HG03135 (cell line): ENCODE measurements around the gene COQ6.
"Not testable (repeated sequence)": the region's sequence is repeated elsewhere in the genome, so short reads cannot be mapped to it uniquely, and the experiment has no call there.

Source experiments
- ATAC-seq: cut with Tn5 transposase; IDR thresholded peaks from one replicate; pipeline ENCODE4 v1.9.1; 2021; ENCODE audit warnings: mild to moderate bottlenecking, moderate library complexity; ENCODE audit not compliant: unreplicated experiment

COQ6 gene

DNA sequence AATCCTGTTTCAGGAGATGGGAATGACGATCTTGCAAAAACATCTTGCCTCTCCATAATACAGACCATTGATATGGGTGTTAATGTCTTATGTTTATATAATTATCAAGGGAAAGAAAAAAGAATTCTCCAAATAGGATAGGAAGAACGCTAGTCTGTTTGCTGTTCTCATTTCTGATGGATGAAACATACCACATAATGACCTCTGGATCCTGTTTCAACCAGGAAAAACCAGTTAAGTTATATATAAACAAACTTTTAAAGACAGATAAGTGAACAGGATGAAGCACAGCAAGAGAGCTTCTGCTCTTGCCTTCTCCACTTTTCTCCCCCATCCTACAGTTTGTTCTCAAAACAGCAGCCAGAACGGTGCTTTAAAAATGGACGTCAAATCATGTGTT lies 27.8 kb downstream of the COQ6 start:
- ATAC-seq: no peak

GRCh38 chr14:73988065-73988464 lies 38.0 kb downstream of the COQ6 start:
- ATAC-seq: no peak

DNA sequence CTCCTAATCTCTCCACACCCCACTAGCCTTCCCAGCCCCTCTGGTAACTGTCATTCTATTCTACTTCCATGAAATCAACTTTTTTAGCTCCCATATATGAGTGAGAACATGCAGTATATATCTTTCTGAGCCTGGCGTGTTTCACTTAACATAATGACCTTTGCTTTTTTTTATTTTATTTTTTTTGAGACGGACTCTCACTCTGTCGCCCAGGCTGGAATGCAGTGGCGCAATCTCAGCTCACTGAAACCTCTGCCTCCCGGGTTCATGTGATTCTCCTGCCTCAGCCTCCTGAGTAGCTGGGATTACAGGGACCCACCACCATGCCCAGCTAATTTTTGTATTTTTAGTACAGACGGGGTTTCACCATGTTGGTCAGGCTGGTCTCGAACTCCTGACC lies 38.6 kb downstream of the COQ6 start:
- ATAC-seq: not testable (repeated sequence)

DNA sequence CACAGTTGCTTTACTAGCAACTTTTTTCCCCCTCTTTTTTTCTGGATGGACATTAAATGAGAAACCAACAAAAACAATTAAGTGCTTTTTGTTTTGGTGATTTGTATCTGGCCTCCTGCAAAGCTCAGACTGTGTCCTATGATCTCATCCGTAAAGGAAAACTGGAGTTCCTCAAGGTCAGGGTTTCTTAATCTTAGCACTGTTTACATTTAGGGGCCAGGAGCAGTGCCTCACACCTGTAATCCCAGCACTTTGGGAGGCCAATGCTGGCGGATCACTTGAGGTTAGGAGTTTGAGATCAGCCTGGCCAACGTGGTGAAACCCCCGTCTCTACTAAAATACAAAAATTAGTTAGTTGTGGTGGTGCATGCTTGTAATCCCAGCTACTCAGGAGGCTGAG lies 41.0 kb downstream of the COQ6 start:
- no peak for ATAC-seq

DNA sequence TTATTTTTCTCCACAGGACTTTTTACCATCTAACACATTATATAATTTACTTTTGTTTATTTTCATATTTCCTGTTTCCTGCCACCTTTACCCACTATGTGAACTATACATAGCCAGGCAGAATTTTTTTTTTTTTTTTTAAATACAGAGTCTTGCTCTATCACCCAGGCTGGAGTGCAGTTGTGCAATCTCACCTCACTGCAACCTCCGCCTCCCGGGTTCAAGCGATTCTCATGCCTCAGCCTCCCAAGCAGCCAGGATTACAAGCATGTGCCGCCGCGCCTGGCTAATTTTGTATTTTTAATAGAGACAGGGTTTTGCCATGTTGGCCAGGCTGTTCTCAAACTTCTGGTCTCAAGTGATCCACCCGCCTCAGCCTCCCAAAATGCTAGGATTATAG lies 44.8 kb downstream of the COQ6 start:
- ATAC-seq: not testable (repeated sequence)

GRCh38 chr14:73995977-73996378 lies 45.9 kb downstream of the COQ6 start:
- no peak for ATAC-seq

GRCh38 chr14:73996731-73997107 lies 46.6 kb downstream of the COQ6 start:
- ATAC-seq: no peak

DNA sequence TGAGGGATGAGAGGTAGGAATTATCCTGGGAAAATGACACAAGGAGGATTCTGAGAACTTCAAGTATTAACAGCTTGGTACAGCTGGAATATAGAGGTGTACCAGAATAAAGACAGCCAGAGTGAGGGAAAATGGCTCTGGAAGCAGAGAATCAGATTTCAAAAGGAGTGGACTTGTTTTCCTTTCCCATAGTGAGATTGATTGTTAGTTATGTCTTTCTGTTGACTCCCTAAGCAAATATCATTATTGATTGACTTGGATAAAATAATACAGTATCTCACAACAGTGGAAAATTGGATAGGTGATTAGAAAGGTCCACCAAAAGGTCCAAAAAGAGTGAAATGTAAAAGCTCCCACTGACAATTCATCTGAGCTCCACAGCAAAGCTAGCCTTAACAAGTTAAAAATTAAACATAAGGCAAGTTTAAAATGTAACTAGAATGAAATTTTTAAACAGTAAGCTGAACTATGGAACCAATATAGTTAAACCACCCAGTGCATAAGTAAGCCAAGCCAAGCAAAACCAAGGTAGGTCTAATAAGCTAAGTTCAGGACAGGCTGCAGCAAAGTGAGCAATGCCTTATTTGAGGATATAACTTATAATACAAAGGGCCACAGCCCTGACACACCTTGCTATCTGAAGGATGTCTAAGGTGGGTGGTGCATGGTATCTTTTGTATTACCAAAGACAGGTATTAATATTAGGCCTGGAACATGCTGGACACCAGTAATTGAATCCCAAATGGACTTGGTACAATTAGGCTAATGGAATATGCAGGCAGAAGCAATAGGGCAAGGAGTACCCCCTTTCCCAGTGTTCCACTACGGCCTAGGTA lies 47.2 kb downstream of the COQ6 start:
- ATAC-seq: no peak

- no peak for ATAC-seq
Observed at GRCh38 chr14:73997944-73998447, 47.9 kb downstream of the COQ6 start.

DNA sequence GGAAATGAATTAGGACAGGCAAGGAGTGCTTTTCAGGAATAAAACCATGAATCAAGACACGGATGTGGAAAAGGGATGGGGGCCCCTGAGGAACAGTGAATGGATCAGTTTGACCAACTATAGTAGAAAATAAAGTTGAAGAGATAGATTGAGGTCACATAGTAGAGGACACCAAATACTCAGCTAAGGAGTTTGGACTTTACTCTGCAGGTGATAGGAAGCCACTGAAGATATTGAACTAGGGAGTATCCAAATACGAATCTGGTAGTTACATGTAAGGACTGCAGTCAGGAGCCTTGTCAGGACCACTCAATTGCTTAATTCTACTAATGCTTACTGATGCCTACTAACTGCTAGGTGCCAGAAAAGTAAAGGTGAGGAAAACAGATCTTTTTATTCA lies 48.6 kb downstream of the COQ6 start:
- no peak for ATAC-seq

DNA sequence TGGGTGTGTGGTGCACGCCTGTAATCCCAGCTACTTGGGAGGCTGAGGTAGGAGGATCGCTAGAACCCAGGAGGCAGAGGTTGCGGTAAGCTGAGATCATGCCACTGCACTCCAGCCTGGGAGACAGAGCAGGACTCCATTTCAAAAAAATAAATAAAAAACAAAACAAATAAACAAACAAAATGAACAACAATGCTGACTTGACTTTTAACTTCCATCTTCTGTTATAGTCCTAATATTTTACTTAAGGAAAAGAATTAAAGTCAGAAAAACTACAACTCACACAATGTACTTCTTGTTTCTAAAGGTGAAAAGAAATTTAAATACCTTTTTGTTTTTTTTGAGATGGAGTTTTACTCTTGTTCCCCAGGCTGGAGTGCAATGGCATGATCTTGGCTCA lies 55.6 kb downstream of the COQ6 start:
- ATAC-seq: not testable (repeated sequence)

- ATAC-seq: no peak
Observed at GRCh38 chr14:74008843-74009499, 58.9 kb downstream of the COQ6 start.
